NCI-H1092 treated with DMSO at 0.1 percent for 48 hours (cell line): ENCODE measurements around the gene RHBDL2.
"Not testable (repeated sequence)": the region's sequence is repeated elsewhere in the genome, so short reads cannot be mapped to it uniquely, and the experiment has no call there.

ENCODE experiments used
- DNase-seq: peaks from one replicate; lab custom pipeline; 2025; lab: John Stamatoyannopoulos, UW

Gene RHBDL2

GRCh38 chr1:38932571-38932970, 9.1 kb downstream of the RHBDL2 start:
- DNase-seq, result no peak

- peak; percentile 31 for DNase-seq
Observed at GRCh38 chr1:38929476-38929875, 12.2 kb downstream of the RHBDL2 start.

GRCh38 chr1:38929054-38929453, 12.6 kb downstream of the RHBDL2 start:
- DNase-seq, result no peak

- DNase-seq, result no peak
Observed at GRCh38 chr1:38926091-38926490, 15.5 kb downstream of the RHBDL2 start.

GRCh38 chr1:38925391-38925790, 16.2 kb downstream of the RHBDL2 start:
- no peak for DNase-seq

GRCh38 chr1:38923607-38924006, 18.0 kb downstream of the RHBDL2 start:
- no peak for DNase-seq

GRCh38 chr1:38919130-38919529, 22.5 kb downstream of the RHBDL2 start:
- no peak for DNase-seq

- DNase-seq, result no peak
Observed at GRCh38 chr1:38918568-38918967, 23.1 kb downstream of the RHBDL2 start.

GRCh38 chr1:38917772-38918171, 23.9 kb downstream of the RHBDL2 start:
- no peak for DNase-seq

GRCh38 chr1:38917337-38917736, 24.3 kb downstream of the RHBDL2 start:
- DNase-seq, result no peak

GRCh38 chr1:38915352-38915948, 26.2 kb downstream of the RHBDL2 start:
- DNase-seq, result no peak

- not testable (repeated sequence) for DNase-seq
Observed at GRCh38 chr1:38914908-38915307, 26.7 kb downstream of the RHBDL2 start.

GRCh38 chr1:38908821-38909220, 32.8 kb downstream of the RHBDL2 start:
- no peak for DNase-seq

- no peak for DNase-seq
Observed at GRCh38 chr1:38905985-38906384, 35.6 kb downstream of the RHBDL2 start.

- no peak for DNase-seq
Observed at GRCh38 chr1:38899560-38899959, 42.1 kb downstream of the RHBDL2 start.

- no peak for DNase-seq
Observed at GRCh38 chr1:38898653-38899230, 42.9 kb downstream of the RHBDL2 start.

GRCh38 chr1:38896169-38896568, 45.5 kb downstream of the RHBDL2 start:
- DNase-seq, result no peak

- DNase-seq, result no peak
Observed at GRCh38 chr1:38892976-38893375, 48.7 kb downstream of the RHBDL2 start.

- no peak for DNase-seq
Observed at GRCh38 chr1:38891753-38892152, 49.9 kb downstream of the RHBDL2 start.

GRCh38 chr1:38889589-38889988, 52.0 kb downstream of the RHBDL2 start:
- no peak for DNase-seq

- no peak for DNase-seq
Observed at GRCh38 chr1:38888423-38889333, 53.0 kb downstream of the RHBDL2 start.

GRCh38 chr1:38885092-38885491, 56.5 kb downstream of the RHBDL2 start:
- DNase-seq, result no peak

- DNase-seq, result no peak
Observed at GRCh38 chr1:38881487-38881886, 60.1 kb downstream of the RHBDL2 start, which contains the start of gene GJA9. Gene GJA9 (minus strand): TSS chr1:38881587. CDS start chr1:38876098, 5,489 bp downstream.
